ENCODE data around the gene LHPP.
"Not testable (repeated sequence)": the region's sequence is repeated elsewhere in the genome, so short reads cannot be mapped to it uniquely, and the experiment has no call there.

LHPP gene, protein sequence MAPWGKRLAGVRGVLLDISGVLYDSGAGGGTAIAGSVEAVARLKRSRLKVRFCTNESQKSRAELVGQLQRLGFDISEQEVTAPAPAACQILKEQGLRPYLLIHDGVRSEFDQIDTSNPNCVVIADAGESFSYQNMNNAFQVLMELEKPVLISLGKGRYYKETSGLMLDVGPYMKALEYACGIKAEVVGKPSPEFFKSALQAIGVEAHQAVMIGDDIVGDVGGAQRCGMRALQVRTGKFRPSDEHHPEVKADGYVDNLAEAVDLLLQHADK

DNA sequence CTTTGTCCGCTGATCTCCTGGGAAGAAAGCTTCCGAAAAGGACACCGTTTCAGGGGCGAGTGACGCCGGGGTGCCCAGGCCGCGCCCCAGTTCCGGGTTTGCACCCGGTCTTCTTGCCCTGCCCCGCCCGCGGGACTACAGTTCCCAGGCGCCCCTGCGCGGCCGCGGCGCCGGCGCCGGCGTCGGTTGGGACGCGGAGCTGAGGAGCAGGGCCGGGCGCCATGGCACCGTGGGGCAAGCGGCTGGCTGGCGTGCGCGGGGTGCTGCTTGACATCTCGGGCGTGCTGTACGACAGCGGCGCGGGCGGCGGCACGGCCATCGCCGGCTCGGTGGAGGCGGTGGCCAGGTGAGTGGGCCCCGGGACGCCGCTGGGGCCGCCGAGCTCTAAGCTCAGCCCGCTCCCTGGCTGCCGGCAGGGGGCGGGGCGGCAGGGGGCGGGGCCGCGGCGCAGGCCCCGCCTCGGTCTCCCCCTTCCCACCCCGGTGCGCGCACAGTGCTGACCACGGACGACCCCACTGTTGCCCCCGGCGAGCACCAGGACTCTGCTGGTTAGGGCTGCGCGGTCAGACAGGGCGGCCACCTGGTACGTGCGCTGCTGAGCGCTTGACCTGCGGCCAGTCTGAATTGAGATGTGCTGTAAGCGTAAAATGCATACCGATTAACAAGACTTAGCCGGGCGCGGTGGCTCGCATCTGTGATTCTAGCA is at the start of gene LHPP:
Gene LHPP (plus strand): TSS at position 182 of the 706 bp plus-strand sequence. CDS start 40 bp downstream, at position 222.
- DNase-seq: peak; percentile 90

DNA sequence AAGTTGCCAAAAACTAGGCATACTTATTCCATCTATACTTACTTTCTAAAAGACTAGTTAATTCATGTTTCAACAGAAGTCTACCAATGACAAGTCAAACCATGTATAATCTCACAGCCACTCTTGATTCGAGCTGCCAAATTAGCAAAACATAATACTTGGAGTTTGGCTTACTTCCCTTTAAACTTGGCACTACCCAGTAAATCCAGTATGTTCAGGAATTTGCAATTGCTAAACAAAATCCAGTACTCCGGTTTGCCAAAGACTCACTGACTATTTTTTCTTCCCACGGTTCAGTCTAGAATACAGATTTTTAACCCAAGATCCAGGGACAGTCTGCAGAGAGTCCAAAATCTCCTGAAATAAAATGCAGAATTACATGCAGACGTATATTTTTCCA is 47.5 kb upstream of the LHPP start:
- no peak for DNase-seq

DNA sequence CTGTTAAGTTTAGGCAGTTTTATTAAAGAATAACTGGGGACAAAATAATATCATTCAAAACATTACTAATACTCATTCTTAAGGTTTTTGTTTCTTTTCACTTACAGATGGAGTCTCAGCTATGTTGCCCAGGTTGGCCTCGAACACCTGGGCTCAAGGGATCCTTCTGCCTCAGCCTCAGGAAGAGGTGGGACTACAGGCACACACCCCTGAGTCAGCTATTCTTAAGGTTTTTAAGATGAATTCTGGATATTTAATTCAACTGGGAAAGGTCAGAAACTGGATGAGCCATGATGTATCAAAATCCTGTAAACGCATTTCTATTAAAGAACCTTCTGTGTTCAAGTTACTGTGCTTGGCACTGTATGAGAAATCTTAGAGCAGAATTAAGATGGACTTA is 46.4 kb upstream of the LHPP start:
- DNase-seq: no peak

DNA sequence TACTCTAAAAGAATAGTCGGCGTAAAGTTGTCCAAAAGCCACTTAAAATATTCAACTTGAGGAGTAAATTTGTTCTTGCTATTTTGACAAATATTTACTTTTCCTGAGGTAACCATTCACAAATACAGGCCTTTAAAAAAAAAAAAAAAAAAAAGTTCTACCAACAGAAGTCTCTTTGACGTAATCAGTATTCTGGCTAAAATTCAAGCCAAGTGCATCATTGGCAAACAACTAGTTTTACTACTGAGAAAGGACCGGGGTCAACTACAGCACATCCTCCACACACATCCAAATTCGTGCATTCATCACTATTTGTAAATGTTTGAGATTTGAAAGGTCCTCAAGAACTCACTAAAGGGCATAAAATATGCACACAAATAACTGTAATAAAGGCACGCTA is 44.9 kb upstream of the LHPP start:
- no peak for DNase-seq

DNA sequence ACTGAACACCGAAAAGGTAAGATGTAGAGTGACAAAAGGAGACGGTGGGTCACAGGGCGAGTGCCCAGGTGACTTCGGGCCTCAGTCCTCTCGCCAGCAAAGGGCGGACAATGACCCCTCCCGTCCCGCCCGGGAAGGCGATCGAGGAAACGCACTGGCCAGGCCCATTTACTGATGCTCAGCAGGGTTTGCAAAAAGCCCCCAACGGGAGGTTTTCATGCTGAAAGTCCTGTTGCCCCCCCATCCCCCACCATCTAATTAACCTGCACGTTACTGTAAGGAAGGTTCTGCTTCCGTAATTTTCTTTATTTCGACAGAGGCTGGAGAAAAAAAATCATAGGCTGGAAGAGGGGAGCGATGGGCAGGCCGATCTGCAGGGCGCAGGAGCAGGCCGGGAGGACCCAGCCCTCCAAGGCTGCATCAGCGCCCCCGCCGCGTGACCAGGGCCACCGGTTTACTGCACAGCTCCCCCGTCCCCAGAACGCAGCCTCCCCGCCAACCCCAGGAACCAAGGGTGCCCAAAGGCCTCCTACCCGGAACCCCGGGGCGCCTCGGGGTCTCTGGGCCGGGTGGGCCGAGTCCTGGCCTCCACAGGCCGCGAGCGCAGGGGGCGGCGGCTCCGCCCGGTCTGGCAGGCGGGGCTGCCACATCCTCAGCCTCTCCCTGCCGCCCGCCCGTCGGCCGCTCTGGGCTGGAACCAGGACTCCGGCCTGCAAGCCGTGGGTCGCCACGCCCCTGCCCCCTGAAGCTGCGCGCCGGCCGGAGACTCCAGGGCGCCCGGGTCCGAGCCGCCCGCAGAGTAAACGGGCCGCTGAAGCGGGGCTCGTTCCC is 43.5 kb upstream of the LHPP start:
- DNase-seq: peak; percentile 52

DNA sequence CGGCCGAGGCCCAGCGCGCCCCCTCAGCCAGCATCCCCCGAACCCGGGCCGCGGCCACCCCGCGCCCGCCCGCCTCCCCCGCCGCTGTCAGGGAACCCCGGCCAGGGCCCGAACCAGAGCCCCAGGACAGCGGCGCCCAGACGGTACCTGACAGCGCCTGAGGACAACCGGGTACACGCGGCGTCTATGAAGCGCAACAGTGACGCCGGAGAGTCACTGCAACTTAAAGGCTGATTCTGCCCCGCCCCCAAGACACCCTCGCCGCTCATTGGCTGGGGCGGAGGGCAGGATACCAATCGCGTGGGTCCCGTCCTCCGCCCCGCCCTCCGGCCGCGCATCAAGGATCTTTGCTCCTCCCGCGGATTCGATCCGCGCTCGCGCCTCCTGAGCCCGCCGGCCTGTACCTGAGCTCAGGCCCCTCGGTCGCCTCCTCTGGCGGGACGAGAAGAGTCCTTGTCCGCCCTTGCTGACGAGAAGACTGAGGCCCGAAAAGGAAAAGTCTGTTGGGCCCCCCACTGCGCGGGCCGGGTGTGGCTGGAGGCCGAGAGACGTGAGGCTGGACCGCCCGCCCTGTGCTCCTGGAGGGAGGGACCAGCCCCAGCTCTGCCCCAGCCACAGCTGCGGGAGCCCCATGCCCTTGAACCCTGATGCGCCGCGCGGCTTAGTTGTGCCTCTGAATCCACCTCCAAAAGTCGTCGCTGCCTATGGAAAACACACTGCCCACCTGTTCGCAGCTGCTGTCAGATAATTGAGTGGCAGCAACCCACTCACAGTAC is 42.7 kb upstream of the LHPP start, which contains the start of gene OAT:
Gene OAT (minus strand): TSS at position 198 of the 776 bp plus-strand sequence. CDS start 6,752 bp downstream, outside the sequence.
- peak; percentile 95 for DNase-seq

DNA sequence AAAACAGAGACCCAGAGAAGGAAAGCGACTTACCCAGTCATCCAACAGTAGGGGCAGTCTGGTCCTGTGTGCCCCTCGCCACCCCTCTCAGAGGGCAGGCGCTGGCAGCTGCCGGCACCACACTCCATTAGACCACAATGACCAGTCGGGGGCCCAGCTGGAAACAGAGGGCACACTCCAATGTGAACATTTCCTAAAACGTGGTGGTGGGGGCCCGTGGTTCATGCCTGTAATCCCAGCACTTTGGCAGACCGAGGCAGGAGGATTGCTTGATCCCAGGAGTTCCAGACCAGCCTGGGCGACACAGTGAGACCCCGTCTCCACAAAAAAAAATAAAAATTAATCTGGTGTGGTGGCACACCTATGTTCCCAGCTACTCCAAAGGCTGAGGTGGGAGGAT is 42.0 kb upstream of the LHPP start:
- no peak for DNase-seq

DNA sequence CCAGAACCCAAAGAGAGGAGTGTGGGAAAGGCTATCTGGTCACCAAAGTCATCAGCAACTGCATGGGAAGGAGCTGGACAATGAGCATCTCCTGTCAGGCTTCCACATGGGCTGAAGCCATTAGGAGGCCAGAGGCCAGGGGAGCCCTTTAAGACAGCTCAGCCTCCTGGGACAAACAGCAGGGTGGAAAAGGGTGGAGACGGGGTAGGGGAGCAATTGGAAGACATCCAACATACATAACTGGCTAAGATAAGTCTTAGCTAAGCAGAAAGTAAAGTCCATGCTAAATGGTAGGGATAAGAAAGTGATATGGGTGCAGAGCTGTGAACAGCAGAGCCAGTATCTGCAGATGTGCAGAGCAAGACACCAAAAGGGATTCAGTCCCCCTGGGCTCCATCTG is 41.4 kb upstream of the LHPP start:
- DNase-seq: no peak

DNA sequence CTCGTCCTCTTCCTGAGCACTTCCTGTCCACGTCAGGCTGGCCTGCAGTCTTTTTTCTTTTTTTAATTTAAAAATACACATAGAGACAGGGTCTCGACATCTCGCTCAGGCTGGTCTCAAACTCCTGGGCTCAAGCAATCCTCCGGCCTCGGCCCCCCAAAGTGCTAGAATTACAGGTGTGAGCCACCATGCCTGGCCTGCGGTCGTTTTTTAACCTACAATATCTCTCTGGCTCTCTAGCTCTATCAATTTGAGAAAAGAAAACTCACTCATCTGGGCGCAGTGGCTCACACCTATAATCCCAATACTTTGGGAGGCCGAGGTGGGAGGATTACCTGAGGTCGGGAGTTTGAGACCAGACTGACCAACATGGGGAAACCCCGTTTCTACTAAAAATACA is 38.9 kb upstream of the LHPP start:
- DNase-seq: no peak

DNA sequence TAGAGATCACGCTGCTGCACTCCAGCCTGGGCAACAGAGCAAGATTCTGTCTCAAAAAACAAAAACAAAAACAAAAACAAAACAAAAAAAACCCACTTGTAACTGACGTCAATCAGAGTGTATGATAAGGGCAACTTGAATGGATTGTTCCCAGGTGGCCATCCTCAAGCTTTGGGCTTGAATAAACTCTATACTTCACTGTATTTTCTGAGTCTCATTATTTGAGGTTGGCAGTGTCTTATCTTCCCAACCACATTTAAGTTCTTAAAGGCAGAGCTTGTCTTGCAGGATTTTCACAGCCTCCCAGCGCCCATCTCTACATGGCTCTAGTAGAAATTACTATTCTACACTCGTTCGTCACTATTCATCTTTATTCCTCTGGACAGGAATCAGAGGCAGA is 37.8 kb upstream of the LHPP start:
- no peak for DNase-seq

DNA sequence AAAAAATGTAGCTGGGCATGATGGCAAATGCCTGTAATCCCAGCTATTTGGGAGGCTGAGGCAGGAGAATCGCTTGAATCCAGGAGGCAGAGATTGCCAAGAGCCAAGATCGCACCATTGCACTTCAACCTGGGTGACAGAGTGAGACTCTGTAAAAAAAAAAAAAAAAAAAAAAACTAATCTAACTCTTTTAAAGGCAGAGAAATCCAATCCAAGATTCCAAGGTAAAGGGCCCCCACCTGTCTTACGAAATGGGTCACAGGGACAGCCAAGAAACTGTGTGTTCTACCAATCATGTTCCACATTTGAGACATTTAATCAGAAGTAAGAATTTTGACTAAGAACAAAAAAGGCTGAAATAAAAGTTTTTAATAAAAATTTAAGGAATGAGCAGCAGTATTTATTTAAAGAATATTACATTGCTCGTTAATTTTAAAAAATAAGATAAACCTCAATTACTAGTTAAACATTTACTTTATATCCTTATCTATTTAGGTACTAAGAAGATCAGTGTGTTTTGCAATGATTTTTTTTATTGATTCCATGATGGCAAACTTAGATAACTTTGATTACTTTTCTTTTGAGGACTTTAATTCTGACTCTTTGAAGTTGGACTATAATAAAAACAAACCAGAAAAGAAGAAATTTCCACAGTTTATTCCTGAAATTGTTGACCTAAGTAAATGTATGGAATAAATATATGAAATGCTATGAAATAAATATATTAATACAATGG is 36.2 kb upstream of the LHPP start:
- no peak for DNase-seq

DNA sequence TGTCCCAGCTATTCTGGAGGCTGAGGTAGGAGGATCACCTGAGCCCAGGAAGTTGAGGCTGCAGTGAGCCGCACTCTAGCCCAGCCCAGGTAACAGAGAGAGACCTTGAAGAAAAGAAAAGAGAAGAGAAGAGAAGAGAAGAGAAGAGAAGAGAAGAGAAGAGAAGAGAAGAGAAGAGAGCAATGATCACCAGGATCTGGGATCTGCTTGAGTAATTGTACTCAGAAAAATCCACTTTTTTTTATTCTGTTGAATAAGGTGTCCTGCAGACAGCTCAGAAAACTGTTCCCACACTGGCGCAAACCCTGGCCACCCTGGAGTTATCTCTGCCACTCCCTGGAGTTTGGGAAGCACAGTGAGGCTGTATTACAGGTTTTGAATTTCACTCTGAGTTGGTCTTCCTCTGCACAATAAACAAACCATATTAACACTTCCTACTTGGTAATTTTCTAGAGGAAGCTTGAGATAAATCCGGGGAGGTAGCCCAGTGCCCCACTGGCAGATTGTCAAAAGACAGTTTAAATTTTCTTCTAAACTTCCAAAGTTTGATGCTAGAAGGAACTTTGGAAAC is 33.3 kb upstream of the LHPP start:
- no peak for DNase-seq

DNA sequence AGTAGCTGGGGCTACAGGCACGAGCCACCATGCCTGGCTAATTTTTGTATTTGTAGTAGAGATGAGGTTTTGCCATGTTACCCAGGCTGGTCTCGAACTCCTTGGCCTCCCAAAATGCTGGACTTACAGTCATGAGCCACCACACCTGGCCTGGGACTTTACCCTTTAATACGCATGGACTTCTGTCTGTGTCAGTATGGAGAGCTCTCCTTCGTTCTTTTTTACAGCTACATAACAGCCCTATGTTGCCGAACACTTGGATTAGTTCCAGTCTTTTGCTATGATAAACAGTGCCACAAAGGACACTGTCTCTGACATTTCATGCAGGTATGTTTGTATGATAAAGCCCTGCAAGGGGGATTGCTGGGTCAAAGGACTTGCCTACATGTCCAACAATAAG is 32.0 kb upstream of the LHPP start:
- no peak for DNase-seq

DNA sequence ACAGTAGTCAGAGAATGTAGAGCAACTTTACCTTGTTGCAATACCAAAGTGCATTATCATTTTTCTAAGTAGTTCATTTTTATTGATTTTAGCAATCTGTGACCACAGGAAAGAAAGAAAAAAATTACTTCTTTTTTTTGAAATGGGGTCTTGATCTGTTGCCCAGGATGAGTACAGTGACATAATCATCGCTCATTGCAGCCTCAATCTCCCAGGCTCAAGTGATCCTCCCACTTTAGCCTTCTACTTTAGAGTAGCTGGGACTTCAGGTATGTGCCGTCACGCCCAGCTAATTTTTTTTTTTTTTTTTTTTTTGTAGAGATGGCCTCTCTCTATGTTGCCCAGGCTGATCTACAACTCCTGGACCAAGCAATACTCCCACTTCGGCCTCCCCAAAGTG is 31.5 kb upstream of the LHPP start:
- no peak for DNase-seq

DNA sequence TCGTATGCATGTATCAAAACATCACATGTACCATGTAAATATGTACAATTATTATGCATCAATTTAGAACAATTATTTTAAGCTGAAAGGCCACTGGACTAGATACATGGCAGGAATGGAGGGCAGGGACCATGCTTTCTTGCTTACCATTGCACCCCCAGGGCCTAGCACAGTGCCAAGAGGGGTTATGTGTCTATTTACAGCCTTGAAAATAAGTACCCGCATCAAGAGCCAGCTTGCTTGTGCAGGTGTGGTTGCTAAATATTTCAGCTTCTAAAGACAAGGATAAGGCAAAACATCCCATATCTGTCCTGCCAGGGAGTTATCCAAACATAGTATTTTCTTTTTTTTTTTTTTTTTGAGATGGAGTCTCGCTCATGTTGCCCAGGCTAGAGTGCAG is 28.2 kb upstream of the LHPP start:
- DNase-seq: no peak

DNA sequence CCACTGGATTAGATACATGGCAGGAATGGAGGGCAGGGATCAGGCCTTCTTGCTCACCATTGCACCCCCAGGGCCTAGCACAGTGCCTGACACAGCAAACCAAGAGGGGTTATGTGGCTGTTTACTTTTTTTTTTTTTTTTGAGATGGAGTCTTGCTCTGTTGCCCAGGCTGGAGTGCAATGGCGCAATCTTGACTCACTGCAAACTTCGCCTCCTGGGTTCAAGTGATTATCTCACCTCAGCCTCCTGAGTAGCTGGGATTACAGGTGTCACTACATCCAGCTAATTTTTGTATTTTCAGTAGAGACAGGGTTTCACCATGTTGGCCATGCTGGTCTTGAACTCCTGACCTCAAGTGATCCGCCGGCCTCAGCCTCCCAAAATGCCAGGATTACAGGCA is 25.9 kb upstream of the LHPP start:
- not testable (repeated sequence) for DNase-seq

DNA sequence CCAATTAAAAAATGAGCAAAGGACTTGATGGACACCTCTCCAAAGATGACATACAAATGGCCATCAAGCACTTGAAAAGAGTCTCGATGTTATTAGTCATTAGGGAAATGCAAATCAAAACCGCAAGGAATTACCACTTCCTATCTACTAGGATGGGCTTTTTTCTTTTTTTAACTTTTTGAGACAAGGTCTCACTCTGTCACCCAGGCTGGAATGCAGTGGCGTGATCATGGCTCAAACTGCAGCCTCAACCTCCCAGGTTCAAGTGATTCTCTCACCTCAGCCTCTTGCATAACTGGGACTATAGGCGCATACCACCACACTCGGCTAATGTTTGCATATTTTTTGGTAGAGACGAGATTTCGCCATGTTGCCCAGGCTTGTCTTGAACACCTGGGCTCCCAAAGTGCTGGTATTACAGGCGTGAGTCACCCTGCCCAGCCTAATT is 25.4 kb upstream of the LHPP start:
- DNase-seq: no peak

DNA sequence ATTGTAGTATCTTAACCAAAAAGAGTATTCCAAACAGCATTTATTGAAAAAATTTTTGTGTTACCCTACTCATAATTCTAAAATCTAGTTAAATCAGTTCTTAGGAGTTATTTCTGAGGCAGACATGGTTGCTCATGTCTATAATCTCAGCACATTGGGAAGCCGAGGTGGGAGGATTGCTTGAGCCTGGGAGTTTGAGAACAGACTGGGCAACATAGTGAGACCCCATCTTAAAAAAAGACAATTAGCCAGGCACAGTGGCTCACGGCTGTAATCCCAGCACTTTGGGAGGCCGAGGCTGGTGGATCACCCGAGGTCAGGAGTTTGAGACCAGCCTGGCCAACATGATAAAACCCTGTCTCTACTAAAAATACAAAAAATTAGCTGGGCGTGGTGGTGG is 19.9 kb upstream of the LHPP start:
- not testable (repeated sequence) for DNase-seq

DNA sequence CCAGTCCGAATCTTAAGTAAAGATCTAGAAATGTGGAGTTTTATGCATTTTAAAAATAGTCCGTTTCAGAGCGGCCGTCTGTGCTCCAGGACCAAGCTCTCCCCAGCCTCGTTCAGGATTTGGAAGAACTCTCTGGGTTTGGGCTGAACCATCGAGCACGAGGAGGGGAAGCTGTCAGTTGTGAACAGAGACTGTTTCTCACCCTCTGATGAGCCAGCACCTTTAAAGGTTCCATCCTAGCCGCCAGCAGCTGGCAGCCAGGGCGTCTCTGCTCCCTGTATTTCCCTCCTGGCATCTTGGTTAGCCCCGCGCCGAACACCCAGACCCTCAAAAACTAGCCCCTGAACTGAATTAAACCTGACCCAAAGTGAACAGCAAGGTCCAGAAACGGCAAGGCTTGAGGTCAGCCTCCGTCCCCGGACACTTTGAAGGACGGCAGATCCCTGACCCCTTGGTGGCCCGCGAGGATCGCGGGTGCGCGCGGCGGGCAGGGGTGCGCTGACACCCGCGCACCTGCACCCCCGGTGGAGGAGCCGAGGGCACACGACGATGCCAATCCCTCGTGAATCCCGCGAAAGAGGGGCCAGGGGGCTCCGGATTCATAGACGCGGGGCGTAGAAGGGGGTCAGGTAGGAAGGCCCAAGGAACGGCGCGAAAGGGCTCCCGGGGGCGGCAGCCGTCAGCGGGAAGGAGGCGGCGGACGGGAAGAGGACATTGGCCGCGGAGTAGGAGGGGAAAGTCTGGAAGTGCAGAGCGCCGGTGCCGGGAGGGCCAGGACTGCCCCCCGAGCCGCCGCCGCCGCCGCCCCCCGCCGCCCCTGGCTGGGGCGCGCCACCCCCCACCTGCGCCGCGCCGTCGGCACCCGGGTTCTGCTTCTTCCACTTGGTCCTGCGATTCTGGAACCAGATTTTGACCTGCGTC is 14.5 kb upstream of the LHPP start:
- no peak for DNase-seq

DNA sequence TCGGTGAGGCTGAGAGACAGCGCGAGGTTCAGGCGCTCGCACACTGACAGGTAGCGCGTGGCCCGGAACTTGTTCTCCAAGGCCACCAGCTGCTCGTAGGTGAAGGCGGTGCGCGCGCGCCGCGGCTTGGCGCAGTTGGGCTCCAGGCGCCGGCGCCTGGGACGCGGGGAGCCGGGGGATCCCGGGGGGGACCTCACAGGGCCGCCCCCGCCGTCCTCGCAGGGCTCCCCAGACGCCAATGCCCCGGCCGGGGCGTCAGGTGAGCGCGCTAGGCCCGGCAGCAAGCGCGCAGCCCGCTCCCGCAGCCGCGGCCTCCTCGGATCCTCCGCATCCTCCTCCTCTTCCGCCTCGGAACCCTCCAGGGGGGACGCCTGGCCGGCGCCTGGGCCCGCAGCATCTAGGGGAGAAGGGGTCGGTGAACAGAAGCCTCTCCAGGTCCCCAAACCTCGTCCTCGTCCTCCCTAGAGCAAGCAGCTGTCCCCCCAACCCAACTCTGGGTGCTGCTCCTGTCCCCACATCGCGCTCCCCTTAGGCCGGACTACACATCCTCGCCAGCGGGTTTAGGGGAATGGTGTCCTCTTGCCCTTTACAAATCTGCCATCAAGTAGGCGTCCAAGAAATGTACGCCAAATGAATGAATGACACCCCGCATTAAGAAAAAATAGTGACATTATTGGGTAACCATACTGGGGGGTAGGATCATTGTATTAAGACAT is 13.7 kb upstream of the LHPP start:
- no peak for DNase-seq
